Panc1 (cell line): ENCODE data around the gene SERPINA9. TPM values are rescaled to one million over a fixed set of nuclear protein-coding genes. Genes with fewer than 3 reads are reported as not detected.

Experiments used
- ATAC-seq: fragments of 200-7000 bp; cut with Tn5 transposase; 2 replicates; pipeline ENCODE4 v1.9.1; 2020; ENCODE audit warnings: mild to moderate bottlenecking, moderate library complexity
- BruUV-seq: library from RNA; stranded (reverse); fragments of 400-500 nt; replicated peaks from 2 replicates; lab custom pipeline; 2021; lab: Mats Ljungman, UMichigan
- CTCF ChIA-PET: fragments of 300-600 bp; sonication (Branson Sonifier 250); formaldehyde crosslinking; loops from one replicate; lab custom pipeline; 2022; ENCODE audit warnings: antibody characterized with exemption; lab: Charles Lee
- POLR2A ChIA-PET: fragments of 300-600 bp; sonication (Branson Sonifier 250); formaldehyde crosslinking; loops from one replicate; lab custom pipeline; 2022; ENCODE audit warnings: antibody characterized with exemption; lab: Charles Lee
- DNase-seq: peaks from one replicate; pipeline ENCODE4 v3.0.0-alpha.2; 2010; ENCODE audit warnings: low read depth, low spot score
- H3K27ac ChIP-seq: 2 replicates; pipeline ENCODE4 v1.5.1; 2011; ENCODE audit warnings: mild to moderate bottlenecking, low read length, inconsistent platforms
- H3K27me3 ChIP-seq: fragments of 200-500 bp; sonication (Bioruptor generic); 2 replicates; pipeline ENCODE4 v1.6.0; 2014; ENCODE audit warnings: low read length, inconsistent platforms; ENCODE audit not compliant: control insufficient read depth, insufficient read depth
- H3K36me3 ChIP-seq: fragments of 200-500 bp; sonication (Bioruptor generic); 2 replicates; pipeline ENCODE4 v1.5.1; 2014; ENCODE audit warnings: inconsistent platforms, mild to moderate bottlenecking, low read length, moderate library complexity; ENCODE audit not compliant: control insufficient read depth, insufficient read depth
- H3K4me1 ChIP-seq: 2 replicates; pipeline ENCODE4 v1.5.1; 2011; ENCODE audit warnings: inconsistent platforms, mild to moderate bottlenecking, low read length, moderate library complexity; ENCODE audit not compliant: control insufficient read depth, insufficient read depth
- H3K4me3 ChIP-seq, 2 experiments: 2 replicates each; pipeline ENCODE4 v1.5.1; 2011 to 2012; ENCODE audit warnings: low read depth in 2 of 2, low read length in 2 of 2, mild to moderate bottlenecking in 2 of 2, inconsistent platforms in 1 of 2, moderate library complexity in 1 of 2
- H3K9me3 ChIP-seq: fragments of 200-500 bp; sonication (Bioruptor generic); 2 replicates; pipeline ENCODE4 v1.5.1; 2014; ENCODE audit warnings: low read depth, mild to moderate bottlenecking, inconsistent platforms, low read length, moderate library complexity; ENCODE audit not compliant: control insufficient read depth, insufficient read depth
- POLR2AphosphoS5 ChIP-seq: IDR thresholded peaks from 2 replicates; pipeline ENCODE4 v1.6.1; 2012; ENCODE audit warnings: mild to moderate bottlenecking, low read depth, low read length, moderate library complexity
- REST ChIP-seq, 2 experiments: IDR thresholded peaks; 2 replicates each; pipeline ENCODE4 v1.6.1; 2011 to 2012; ENCODE audit warnings: low read depth in 2 of 2, control low read depth in 1 of 2, low read length in 1 of 2, mild to moderate bottlenecking in 1 of 2, moderate library complexity in 1 of 2; ENCODE audit not compliant: insufficient read depth in 1 of 2
- SIN3A ChIP-seq: IDR thresholded peaks from 2 replicates; pipeline ENCODE4 v1.6.1; 2012; ENCODE audit warnings: low read depth, mild to moderate bottlenecking, low read length, moderate library complexity, borderline replicate concordance; ENCODE audit not compliant: insufficient read depth
- TCF7L2 ChIP-seq: IDR thresholded peaks from 2 replicates; pipeline ENCODE4 v1.6.1; 2011; ENCODE audit warnings: mild to moderate bottlenecking, low read depth, low read length, inconsistent platforms
- in situ Hi-C: cut with HindIII; loops from 2 replicates; pipeline ENCODE4 v1.10.0; 2016; ENCODE audit warnings: low sequenced_read_pairs, low pct_unique_long_range_greater_than_20kb
- intact Hi-C: fragments of 100-400 bp; cut with micrococcal nuclease; formaldehyde crosslinking; loops from one replicate; pipeline ENCODE4 v1.10.0; 2022; ENCODE audit not compliant: unreplicated experiment
- total RNA-seq: library from RNA; stranded (reverse); gene quantifications from one replicate; pipeline ENCODE4 v1.2.1, GENCODE V29; 2021; ENCODE audit not compliant: unreplicated experiment
- TF ChIP-seq, protein P1 (sequence below): fragments of 450-650 bp; IDR thresholded peaks from 2 replicates; pipeline ENCODE4 v1.5.1; 2017; ENCODE audit warnings: mild to moderate bottlenecking

Gene SERPINA9
- total RNA-seq, 1 experiment from 2014 or later: not detected

DNA sequence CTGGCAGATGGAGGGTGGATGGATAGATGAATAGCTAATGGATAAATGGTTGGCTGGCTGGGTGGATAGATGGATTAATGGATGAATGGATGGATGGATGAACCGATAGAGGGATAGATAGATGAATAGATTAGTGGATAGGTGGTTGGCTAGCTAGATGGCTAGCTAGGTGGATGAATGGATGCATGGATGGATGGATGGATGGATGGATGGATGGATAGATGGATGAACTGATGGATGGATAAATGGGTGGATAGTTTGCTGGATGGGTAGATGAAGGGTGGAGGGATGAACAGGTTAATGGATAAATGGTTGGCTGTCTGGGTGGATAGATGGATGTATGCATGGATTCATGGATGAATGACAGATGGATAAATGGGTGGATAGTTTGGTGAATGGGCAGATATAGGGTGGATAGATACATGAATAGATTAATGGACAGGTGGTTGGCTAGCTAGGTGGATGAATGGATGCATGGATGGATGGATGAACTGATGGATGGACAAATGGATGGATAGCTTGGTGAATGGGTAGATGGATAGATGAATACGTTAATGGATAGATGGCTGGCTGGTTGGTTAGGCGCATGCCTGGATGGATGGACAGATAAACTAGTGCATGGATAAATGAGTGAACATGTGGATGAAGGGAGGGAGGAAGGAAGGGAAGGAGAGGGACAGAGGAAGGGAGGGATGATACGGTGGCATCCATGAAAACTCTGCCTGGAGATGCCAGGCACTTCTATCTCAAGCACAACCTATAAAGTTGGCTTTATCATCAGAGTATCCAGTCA is 8.1 kb downstream of the SERPINA9 start:
- no peaks in the 10 kb centered on the region for H3K9me3 ChIP-seq
- ATAC-seq (no peak), DNase-seq (no peak)
- H3K4me1 ChIP-seq: no peaks in the 10 kb centered on the region
- no peak overlapping the region for H3K27ac ChIP-seq
- H3K27me3 ChIP-seq: no peaks in the 10 kb centered on the region
- no peak overlapping the region for H3K4me3 ChIP-seq
- no TSS peak for BruUV-seq
- POLR2A ChIA-PET: no interaction called here
- CTCF ChIA-PET: no interaction called here
- H3K36me3 ChIP-seq: no peaks in the 10 kb centered on the region
- TF ChIP-seq SIN3A: no peak
- TF ChIP-seq TCF7L2: no peak
- TF ChIP-seq, protein P1, sequence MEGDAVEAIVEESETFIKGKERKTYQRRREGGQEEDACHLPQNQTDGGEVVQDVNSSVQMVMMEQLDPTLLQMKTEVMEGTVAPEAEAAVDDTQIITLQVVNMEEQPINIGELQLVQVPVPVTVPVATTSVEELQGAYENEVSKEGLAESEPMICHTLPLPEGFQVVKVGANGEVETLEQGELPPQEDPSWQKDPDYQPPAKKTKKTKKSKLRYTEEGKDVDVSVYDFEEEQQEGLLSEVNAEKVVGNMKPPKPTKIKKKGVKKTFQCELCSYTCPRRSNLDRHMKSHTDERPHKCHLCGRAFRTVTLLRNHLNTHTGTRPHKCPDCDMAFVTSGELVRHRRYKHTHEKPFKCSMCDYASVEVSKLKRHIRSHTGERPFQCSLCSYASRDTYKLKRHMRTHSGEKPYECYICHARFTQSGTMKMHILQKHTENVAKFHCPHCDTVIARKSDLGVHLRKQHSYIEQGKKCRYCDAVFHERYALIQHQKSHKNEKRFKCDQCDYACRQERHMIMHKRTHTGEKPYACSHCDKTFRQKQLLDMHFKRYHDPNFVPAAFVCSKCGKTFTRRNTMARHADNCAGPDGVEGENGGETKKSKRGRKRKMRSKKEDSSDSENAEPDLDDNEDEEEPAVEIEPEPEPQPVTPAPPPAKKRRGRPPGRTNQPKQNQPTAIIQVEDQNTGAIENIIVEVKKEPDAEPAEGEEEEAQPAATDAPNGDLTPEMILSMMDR: no peak
- TF ChIP-seq REST (IDR thresholded peaks at IDR 0.05; ENCODE audit: insufficient read depth in 1 of 2, low read depth in 2 of 2, low read length in 1 of 2): no peak
- no peak for TF ChIP-seq POLR2AphosphoS5
- in situ Hi-C loops (no loop called here), intact Hi-C loops (no loop called here)

- Histone ChIP-seq H3K27ac (no peak overlapping the region), H3K4me3 (no peak overlapping the region), H3K36me3 (no peaks in the 10 kb centered on the region), H3K9me3 (no peaks in the 10 kb centered on the region), H3K27me3 (no peaks in the 10 kb centered on the region), H3K4me1 (no peaks in the 10 kb centered on the region)
- CTCF ChIA-PET: no interaction called here
- no TSS peak for BruUV-seq
- no peak for DNase-seq
- TF ChIP-seq SIN3A (no peak), POLR2AphosphoS5 (no peak), TCF7L2 (no peak), REST (IDR thresholded peaks at IDR 0.05; ENCODE audit: insufficient read depth in 1 of 2, low read depth in 2 of 2, low read length in 1 of 2) (no peak)
- TF ChIP-seq, protein P1: no peak
- in situ Hi-C loops (no loop called here), intact Hi-C loops (no loop called here)
- POLR2A ChIA-PET: no interaction called here
- no peak for ATAC-seq
These were observed 9.2 kb downstream of the SERPINA9 start for GRCh38 chr14:94466706-94467370.
